HG03521 (cell line): ENCODE results near the gene TLK1.

Experiments used
- ATAC-seq: cut with Tn5 transposase; IDR thresholded peaks from one replicate; pipeline ENCODE4 v1.9.1; 2021; ENCODE audit warnings: mild to moderate bottlenecking, moderate library complexity; ENCODE audit not compliant: unreplicated experiment

TLK1 gene

GRCh38 chr2:171160119-171160955 lies at the start of gene TLK1:
TLK1 (minus strand) TSS chr2:171160893; CDS start chr2:171160428, 465 bp downstream.
- peak; percentile 54 for ATAC-seq

GRCh38 chr2:171210216-171210863 lies 49.6 kb upstream of the TLK1 start:
- ATAC-seq = no peak

GRCh38 chr2:171208657-171209056 lies 48.0 kb upstream of the TLK1 start:
- no peak for ATAC-seq

- no peak for ATAC-seq
These were observed 45.9 kb upstream of the TLK1 start for GRCh38 chr2:171206422-171207115.

- ATAC-seq = no peak
These were observed 44.9 kb upstream of the TLK1 start for GRCh38 chr2:171205551-171205950.

- ATAC-seq = no peak
These were observed 41.1 kb upstream of the TLK1 start for GRCh38 chr2:171201767-171202166.

GRCh38 chr2:171201271-171201670 lies 40.6 kb upstream of the TLK1 start:
- ATAC-seq = no peak

GRCh38 chr2:171200469-171200868 lies 39.8 kb upstream of the TLK1 start:
- ATAC-seq = no peak

- ATAC-seq = no peak
These were observed 30.3 kb upstream of the TLK1 start for GRCh38 chr2:171191021-171191420.

GRCh38 chr2:171187819-171188218 lies 27.1 kb upstream of the TLK1 start:
- ATAC-seq = no peak

GRCh38 chr2:171187177-171187576 lies 26.5 kb upstream of the TLK1 start:
- ATAC-seq = no peak

GRCh38 chr2:171185941-171186340 lies 25.2 kb upstream of the TLK1 start:
- ATAC-seq = no peak

- ATAC-seq = no peak
These were observed 24.6 kb upstream of the TLK1 start for GRCh38 chr2:171185165-171185818.

GRCh38 chr2:171181064-171182049 lies 20.7 kb upstream of the TLK1 start:
- no peak for ATAC-seq

- no peak for ATAC-seq
These were observed 19.7 kb upstream of the TLK1 start for GRCh38 chr2:171180229-171180930.

- no peak for ATAC-seq
These were observed 18.3 kb upstream of the TLK1 start for GRCh38 chr2:171178993-171179392.

- ATAC-seq = no peak
These were observed 15.8 kb upstream of the TLK1 start for GRCh38 chr2:171176516-171176915.

- ATAC-seq = no peak
These were observed 13.4 kb upstream of the TLK1 start for GRCh38 chr2:171174075-171174474.

- no peak for ATAC-seq
These were observed 12.4 kb upstream of the TLK1 start for GRCh38 chr2:171173087-171173486.
